Measurements from ENCODE around the gene BASP1.

- TF ChIP-seq POLR2A (IDR thresholded peaks at IDR 0.05), result no peak
- TF ChIP-seq CTCF (IDR thresholded peaks at IDR 0.05), result no peak
Measured at GRCh38 chr5:17185773-17186172, 31.7 kb upstream of the BASP1 start.
